Measurements from ENCODE around the gene PANK4. TPM values are rescaled to one million over a fixed set of nuclear protein-coding genes. Genes with fewer than 3 reads are reported as not detected.
"Not testable (repeated sequence)": the region's sequence is repeated elsewhere in the genome, so short reads cannot be mapped to it uniquely, and the experiment has no call there.

PANK4 gene
- total RNA-seq, 1 experiment from 2014 or later: 45.6 TPM

DNA sequence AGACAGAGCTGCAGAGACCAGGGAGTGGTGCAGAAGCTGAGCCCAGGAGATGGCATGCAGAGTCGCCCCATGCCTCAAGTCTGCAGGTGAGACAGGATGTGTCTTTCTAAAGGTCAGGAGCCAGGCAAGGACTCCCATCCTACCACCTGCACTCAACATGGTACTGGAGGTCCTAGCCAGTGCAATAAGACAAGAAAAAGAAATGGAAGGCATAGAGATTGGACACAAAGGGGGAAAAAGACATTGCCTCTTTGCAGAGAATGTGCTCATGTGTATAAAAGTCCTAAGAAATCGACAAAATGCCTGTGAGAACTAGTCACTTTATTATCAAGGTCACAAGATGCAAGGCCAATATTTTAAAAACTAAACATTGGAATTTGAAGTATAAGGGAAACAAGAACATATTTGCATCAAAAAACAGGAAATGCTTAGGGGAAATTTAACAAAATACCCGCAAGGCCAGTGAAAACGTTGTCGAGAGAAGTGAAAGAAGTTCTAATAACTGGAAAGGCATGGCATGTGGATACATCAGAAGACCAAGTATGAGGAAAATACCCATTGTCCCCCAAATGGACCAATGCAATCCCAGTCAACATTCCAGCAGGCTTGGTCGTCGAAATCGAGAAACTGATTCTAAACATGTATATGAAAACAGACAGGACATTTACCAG, 47.0 kb upstream of the PANK4 start:
- DNase-seq (ENCODE audit: low spot score): no peak
- BruUV-seq (replicated peaks): no TSS peak
- H3K36me3 ChIP-seq (ENCODE audit: insufficient read depth, low read length, poor library complexity, severe bottlenecking): no peaks in the 10 kb centered on the region
- H3K4me1 ChIP-seq (ENCODE audit: insufficient read depth, low read length, poor library complexity, severe bottlenecking): no peaks in the 10 kb centered on the region
- H3K27ac ChIP-seq (ENCODE audit: low read depth, low read length, poor library complexity, severe bottlenecking): no peak overlapping the region
- H3K4me3 ChIP-seq (ENCODE audit: low read depth, low read length, poor library complexity, severe bottlenecking): no peak overlapping the region
- ChIA-PET POLR2A (ENCODE audit: low non-redundant PET) (interaction anchor here (0.9 kb wide), 1 partner anchor 15 kb away, joined by 3 read pairs; no protein-coding TSS in a partner anchor), CTCF (no interaction called here)
- intact Hi-C loops (cut with micrococcal nuclease; ENCODE audit: unreplicated experiment): no loop called here
- no peak for TF ChIP-seq EZH2 (IDR thresholded peaks at IDR 0.05; ENCODE audit: borderline replicate concordance, low read depth, low read length, poor library complexity, severe bottlenecking)
- TF ChIP-seq, protein P1, sequence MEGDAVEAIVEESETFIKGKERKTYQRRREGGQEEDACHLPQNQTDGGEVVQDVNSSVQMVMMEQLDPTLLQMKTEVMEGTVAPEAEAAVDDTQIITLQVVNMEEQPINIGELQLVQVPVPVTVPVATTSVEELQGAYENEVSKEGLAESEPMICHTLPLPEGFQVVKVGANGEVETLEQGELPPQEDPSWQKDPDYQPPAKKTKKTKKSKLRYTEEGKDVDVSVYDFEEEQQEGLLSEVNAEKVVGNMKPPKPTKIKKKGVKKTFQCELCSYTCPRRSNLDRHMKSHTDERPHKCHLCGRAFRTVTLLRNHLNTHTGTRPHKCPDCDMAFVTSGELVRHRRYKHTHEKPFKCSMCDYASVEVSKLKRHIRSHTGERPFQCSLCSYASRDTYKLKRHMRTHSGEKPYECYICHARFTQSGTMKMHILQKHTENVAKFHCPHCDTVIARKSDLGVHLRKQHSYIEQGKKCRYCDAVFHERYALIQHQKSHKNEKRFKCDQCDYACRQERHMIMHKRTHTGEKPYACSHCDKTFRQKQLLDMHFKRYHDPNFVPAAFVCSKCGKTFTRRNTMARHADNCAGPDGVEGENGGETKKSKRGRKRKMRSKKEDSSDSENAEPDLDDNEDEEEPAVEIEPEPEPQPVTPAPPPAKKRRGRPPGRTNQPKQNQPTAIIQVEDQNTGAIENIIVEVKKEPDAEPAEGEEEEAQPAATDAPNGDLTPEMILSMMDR (conservative IDR thresholded peaks at IDR 0.05; ENCODE audit: low read depth, low read length): no peak
- H3K27me3 ChIP-seq (replicated peaks; ENCODE audit: insufficient read depth, low read depth, low read length, poor library complexity): peaks cover 7% of the 10 kb centered on the region
- H3K9me3 ChIP-seq (ENCODE audit: low read depth, low read length, poor library complexity, severe bottlenecking): no peaks in the 10 kb centered on the region

DNA sequence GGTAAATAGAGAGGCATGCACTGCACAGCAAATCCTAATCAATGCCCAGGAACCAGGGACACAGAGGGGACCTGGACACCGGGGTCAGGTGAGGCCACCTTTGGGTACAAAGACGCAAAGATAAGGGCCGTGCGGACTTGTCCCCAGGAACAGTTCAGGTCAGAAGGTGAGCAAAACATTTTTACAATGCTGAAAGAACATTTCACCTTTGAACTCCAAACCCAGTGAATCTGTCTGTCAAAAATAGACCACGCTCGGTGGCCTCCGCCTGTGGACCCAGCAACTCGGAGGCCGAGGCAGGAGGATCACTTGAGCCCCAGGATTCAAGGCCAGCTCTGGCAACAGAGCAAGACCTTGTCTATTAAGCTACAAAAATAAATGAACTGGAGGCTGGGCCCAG, 45.0 kb upstream of the PANK4 start:
- intact Hi-C loops (cut with micrococcal nuclease; ENCODE audit: unreplicated experiment): no loop called here
- ChIA-PET CTCF (interaction anchor here (0.5 kb wide), 1 partner anchor 31 kb away, joined by 3 read pairs; no protein-coding TSS in a partner anchor), POLR2A (ENCODE audit: low non-redundant PET) (no interaction called here)

DNA sequence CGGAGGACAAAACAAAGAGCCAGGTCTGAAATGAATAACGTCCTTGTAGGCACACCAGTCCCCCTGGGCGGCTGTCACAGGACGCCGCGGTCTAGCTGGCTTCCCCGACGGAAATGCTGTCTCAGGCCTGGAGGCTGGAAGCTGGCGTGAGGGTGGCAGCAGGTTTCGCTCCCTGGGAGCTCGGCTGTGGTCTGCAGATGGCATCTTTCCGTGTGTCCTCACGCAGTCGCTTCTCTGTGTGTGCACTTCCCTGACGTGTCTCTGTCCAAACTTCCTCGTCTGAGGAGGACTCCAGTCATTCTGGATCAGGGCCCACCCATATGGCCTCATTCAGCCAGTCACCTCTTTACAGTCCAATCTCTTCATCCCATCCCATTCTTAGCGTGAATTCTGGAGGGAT, 43.9 kb upstream of the PANK4 start:
- no TSS peak for BruUV-seq (replicated peaks)
- H3K9me3 ChIP-seq (ENCODE audit: low read depth, low read length, poor library complexity, severe bottlenecking): no peaks in the 10 kb centered on the region
- ChIA-PET POLR2A (ENCODE audit: low non-redundant PET) (no interaction called here), CTCF (no interaction called here)
- TF ChIP-seq EZH2 (IDR thresholded peaks at IDR 0.05; ENCODE audit: borderline replicate concordance, low read depth, low read length, poor library complexity, severe bottlenecking): no peak
- TF ChIP-seq, protein P1 (conservative IDR thresholded peaks at IDR 0.05; ENCODE audit: low read depth, low read length): no peak
- no peaks in the 10 kb centered on the region for H3K36me3 ChIP-seq (ENCODE audit: insufficient read depth, low read length, poor library complexity, severe bottlenecking)
- intact Hi-C loops (cut with micrococcal nuclease; ENCODE audit: unreplicated experiment): no loop called here
- H3K27ac ChIP-seq (ENCODE audit: low read depth, low read length, poor library complexity, severe bottlenecking): no peak overlapping the region
- H3K4me3 ChIP-seq (ENCODE audit: low read depth, low read length, poor library complexity, severe bottlenecking): no peak overlapping the region
- peaks cover 10% of the 10 kb centered on the region for H3K27me3 ChIP-seq (replicated peaks; ENCODE audit: insufficient read depth, low read depth, low read length, poor library complexity)
- DNase-seq (ENCODE audit: low spot score): no peak
- no peaks in the 10 kb centered on the region for H3K4me1 ChIP-seq (ENCODE audit: insufficient read depth, low read length, poor library complexity, severe bottlenecking)

More for the DNA sequence above, 45.0 kb upstream of the PANK4 start:
- no peak overlapping the region for H3K4me3 ChIP-seq (ENCODE audit: low read depth, low read length, poor library complexity, severe bottlenecking)
- H3K4me1 ChIP-seq (ENCODE audit: insufficient read depth, low read length, poor library complexity, severe bottlenecking): no peaks in the 10 kb centered on the region
- no peaks in the 10 kb centered on the region for H3K9me3 ChIP-seq (ENCODE audit: low read depth, low read length, poor library complexity, severe bottlenecking)
- no peaks in the 10 kb centered on the region for H3K36me3 ChIP-seq (ENCODE audit: insufficient read depth, low read length, poor library complexity, severe bottlenecking)
- peaks cover 7% of the 10 kb centered on the region for H3K27me3 ChIP-seq (replicated peaks; ENCODE audit: insufficient read depth, low read depth, low read length, poor library complexity)
- DNase-seq (ENCODE audit: low spot score): no peak
- no TSS peak for BruUV-seq (replicated peaks)
- no peak overlapping the region for H3K27ac ChIP-seq (ENCODE audit: low read depth, low read length, poor library complexity, severe bottlenecking)
- no peak for TF ChIP-seq EZH2 (IDR thresholded peaks at IDR 0.05; ENCODE audit: borderline replicate concordance, low read depth, low read length, poor library complexity, severe bottlenecking)
- TF ChIP-seq, protein P1 (conservative IDR thresholded peaks at IDR 0.05; ENCODE audit: low read depth, low read length): no peak

DNA sequence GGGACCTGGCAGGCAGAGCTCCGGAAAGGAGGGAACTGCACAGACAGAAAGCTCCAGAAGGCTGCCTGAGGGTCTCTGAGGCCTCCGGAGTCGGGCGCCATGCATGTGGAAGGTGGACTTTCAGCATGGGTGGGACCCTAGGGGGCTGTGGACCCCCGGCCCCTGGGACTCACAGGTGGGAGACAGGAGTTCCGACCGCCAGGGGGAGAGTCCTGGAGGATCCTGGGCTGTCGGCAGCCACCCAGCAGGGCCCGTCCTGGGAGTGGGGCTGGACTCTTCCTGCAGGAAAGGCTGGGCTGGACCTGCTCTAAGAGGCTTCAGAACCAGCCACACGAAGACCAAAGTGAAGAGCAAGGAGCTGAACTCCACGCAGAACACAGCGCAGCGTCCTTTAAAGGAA, 43.3 kb upstream of the PANK4 start:
- H3K36me3 ChIP-seq (ENCODE audit: insufficient read depth, low read length, poor library complexity, severe bottlenecking); DNase-seq (ENCODE audit: low spot score); H3K4me1 ChIP-seq (ENCODE audit: insufficient read depth, low read length, poor library complexity, severe bottlenecking); H3K9me3 ChIP-seq (ENCODE audit: low read depth, low read length, poor library complexity, severe bottlenecking); H3K27ac ChIP-seq (ENCODE audit: low read depth, low read length, poor library complexity, severe bottlenecking); H3K27me3 ChIP-seq (replicated peaks; ENCODE audit: insufficient read depth, low read depth, low read length, poor library complexity); POLR2A ChIA-PET (ENCODE audit: low non-redundant PET); BruUV-seq (replicated peaks); CTCF ChIA-PET; intact Hi-C loops (cut with micrococcal nuclease; ENCODE audit: unreplicated experiment); H3K4me3 ChIP-seq (ENCODE audit: low read depth, low read length, poor library complexity, severe bottlenecking): not testable (repeated sequence)

Measured in A673 (cell line).